ENCODE data around the gene ADCY10. TPM values are rescaled to one million over a fixed set of nuclear protein-coding genes. Genes with fewer than 3 reads are reported as not detected.

The ADCY10 gene
- total and polyA plus RNA-seq, 2 donors (not counting 1 experiment from before 2014, with no cell fraction given) = 0.09 to 0.17 TPM

GRCh38 chr1:167915569-167915968 is 1.6 kb upstream of the ADCY10 start:
- no peak for DNase-seq (ENCODE audit: low read depth in 2 of 2)
- Histone ChIP-seq H3K36me3 (ENCODE audit: control insufficient read depth, insufficient read depth, low read length) (no peaks in the 10 kb centered on the region), H3K27ac (ENCODE audit: insufficient read depth, low read length) (no peak overlapping the region), H3K4me3 (replicated peaks in 1 of 4; ENCODE audit: control extremely low read depth in 1 of 4, insufficient read depth in 1 of 4, low read depth in 3 of 4, low read length in 4 of 4) (no peak overlapping the region), H3K27me3 (ENCODE audit: control insufficient read depth, insufficient read depth, low read length) (no peaks in the 10 kb centered on the region), H3K79me2 (ENCODE audit: control insufficient read depth, insufficient read depth, low read length) (no peaks in the 10 kb centered on the region), H2AFZ (ENCODE audit: low read length) (no peak overlapping the region), H3K4me2 (ENCODE audit: extremely low read depth, insufficient read depth, low read length) (no peak overlapping the region), H3K9ac (ENCODE audit: insufficient read depth, low read length) (no peak overlapping the region), H3K4me1 (ENCODE audit: control insufficient read depth, extremely low read depth, insufficient read depth, low read length) (no peaks in the 10 kb centered on the region), H4K20me1 (ENCODE audit: control insufficient read depth, extremely low read depth, insufficient read depth, low read length) (no peaks in the 10 kb centered on the region), H3K9me3 (ENCODE audit: control insufficient read depth, insufficient read depth, low read depth, low read length) (no peaks in the 10 kb centered on the region)
- no peak for TF ChIP-seq EZH2 (IDR thresholded peaks at IDR 0.05; ENCODE audit: low read length, missing control alignments)
- TF ChIP-seq CTCF (conservative IDR thresholded peaks at IDR 0.05 in 1 of 2, IDR thresholded peaks at IDR 0.05 in 1 of 2; ENCODE audit: low read depth in 1 of 2, low read length in 2 of 2) = no peak

DNA sequence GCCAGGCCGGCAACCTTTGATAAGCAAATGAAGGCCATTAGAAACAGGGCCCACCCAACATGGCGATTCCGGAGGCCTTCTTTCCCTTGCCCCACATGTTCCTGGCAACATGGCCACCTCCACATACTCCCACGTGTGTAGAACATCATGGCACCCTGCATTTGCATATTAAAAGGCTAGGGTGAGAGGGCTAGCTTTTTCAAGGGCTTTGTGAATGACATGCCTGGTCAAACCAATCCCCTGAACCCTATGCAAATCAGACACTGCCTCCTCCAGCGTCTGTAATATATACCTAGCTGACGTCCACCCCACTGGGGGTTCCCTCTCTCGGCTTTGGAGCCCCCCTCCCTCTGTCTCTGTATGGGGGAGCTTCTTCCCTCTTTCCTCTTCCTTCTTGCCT is 1.6 kb downstream of the ADCY10 start:
- Histone ChIP-seq H3K27me3 (ENCODE audit: control insufficient read depth, insufficient read depth, low read length) (no peaks in the 10 kb centered on the region), H3K4me1 (ENCODE audit: control insufficient read depth, extremely low read depth, insufficient read depth, low read length) (no peaks in the 10 kb centered on the region), H3K9ac (ENCODE audit: insufficient read depth, low read length) (no peak overlapping the region), H3K36me3 (ENCODE audit: control insufficient read depth, insufficient read depth, low read length) (no peaks in the 10 kb centered on the region), H2AFZ (ENCODE audit: low read length) (no peak overlapping the region), H4K20me1 (ENCODE audit: control insufficient read depth, extremely low read depth, insufficient read depth, low read length) (no peaks in the 10 kb centered on the region), H3K79me2 (ENCODE audit: control insufficient read depth, insufficient read depth, low read length) (no peaks in the 10 kb centered on the region), H3K27ac (ENCODE audit: insufficient read depth, low read length) (no peak overlapping the region), H3K4me2 (ENCODE audit: extremely low read depth, insufficient read depth, low read length) (no peak overlapping the region), H3K4me3 (replicated peaks in 1 of 4; ENCODE audit: control extremely low read depth in 1 of 4, insufficient read depth in 1 of 4, low read depth in 3 of 4, low read length in 4 of 4) (no peak overlapping the region), H3K9me3 (ENCODE audit: control insufficient read depth, insufficient read depth, low read depth, low read length) (no peaks in the 10 kb centered on the region)
- no peak for DNase-seq (ENCODE audit: low read depth in 2 of 2)
- TF ChIP-seq EZH2 (IDR thresholded peaks at IDR 0.05; ENCODE audit: low read length, missing control alignments) = no peak
- no peak for TF ChIP-seq CTCF (conservative IDR thresholded peaks at IDR 0.05 in 1 of 2, IDR thresholded peaks at IDR 0.05 in 1 of 2; ENCODE audit: low read depth in 1 of 2, low read length in 2 of 2)

DNA sequence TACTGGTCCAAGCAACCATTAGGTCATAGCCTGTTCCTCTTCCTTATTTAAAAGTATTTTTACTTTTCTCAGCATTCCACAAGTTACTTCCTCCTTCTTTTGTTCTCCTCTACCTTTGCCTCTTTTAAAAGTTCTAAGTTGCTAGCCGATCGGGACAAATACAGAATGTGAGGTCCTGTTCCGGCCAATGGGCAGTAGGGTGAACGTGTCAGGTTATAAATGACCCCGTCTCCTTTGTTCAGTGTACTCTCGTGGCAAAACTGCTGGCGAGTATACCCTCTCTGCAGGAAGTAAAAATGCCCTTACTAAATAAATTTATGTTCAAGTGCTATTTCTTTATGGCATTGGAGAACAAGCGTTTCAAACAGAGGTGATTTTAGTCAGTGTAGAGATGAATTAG is 2.5 kb downstream of the ADCY10 start:
- DNase-seq (ENCODE audit: low read depth in 2 of 2) = no peak
- no peaks in the 10 kb centered on the region for H3K79me2 ChIP-seq (ENCODE audit: control insufficient read depth, insufficient read depth, low read length)
- H3K4me1 ChIP-seq (ENCODE audit: control insufficient read depth, extremely low read depth, insufficient read depth, low read length) = no peaks in the 10 kb centered on the region
- H3K4me2 ChIP-seq (ENCODE audit: extremely low read depth, insufficient read depth, low read length) = no peak overlapping the region
- H3K4me3 ChIP-seq (replicated peaks in 1 of 4; ENCODE audit: control extremely low read depth in 1 of 4, insufficient read depth in 1 of 4, low read depth in 3 of 4, low read length in 4 of 4) = no peak overlapping the region
- no peaks in the 10 kb centered on the region for H4K20me1 ChIP-seq (ENCODE audit: control insufficient read depth, extremely low read depth, insufficient read depth, low read length)
- TF ChIP-seq EZH2 (IDR thresholded peaks at IDR 0.05; ENCODE audit: low read length, missing control alignments) (no peak), CTCF (conservative IDR thresholded peaks at IDR 0.05 in 1 of 2, IDR thresholded peaks at IDR 0.05 in 1 of 2; ENCODE audit: low read depth in 1 of 2, low read length in 2 of 2) (no peak)
- H2AFZ ChIP-seq (ENCODE audit: low read length) = no peak overlapping the region
- no peak overlapping the region for H3K9ac ChIP-seq (ENCODE audit: insufficient read depth, low read length)
- H3K36me3 ChIP-seq (ENCODE audit: control insufficient read depth, insufficient read depth, low read length) = no peaks in the 10 kb centered on the region
- no peaks in the 10 kb centered on the region for H3K27me3 ChIP-seq (ENCODE audit: control insufficient read depth, insufficient read depth, low read length)
- no peaks in the 10 kb centered on the region for H3K9me3 ChIP-seq (ENCODE audit: control insufficient read depth, insufficient read depth, low read depth, low read length)
- no peak overlapping the region for H3K27ac ChIP-seq (ENCODE audit: insufficient read depth, low read length)

Measured in fibroblast of lung (primary cell).